Naive thymus-derived CD4-positive, alpha-beta T cell (primary cell): Measurements from ENCODE around the gene EFNA1. TPM values are rescaled to one million over a fixed set of nuclear protein-coding genes. Genes with fewer than 3 reads are reported as not detected.
A peak's percentile ranks its signal among the peaks of the same experiment; 100 is the strongest.

ENCODE experiments used
- ATAC-seq: fragments of 150-1000 bp; cut with Tn5 transposase; 2 replicates; pipeline ENCODE4 v1.10.0; 2021; ENCODE audit warnings: mild to moderate bottlenecking, moderate library complexity
- CTCF ChIA-PET: fragments of 350-600 bp; sonication (Branson Sonifier 250); formaldehyde crosslinking; loops from one replicate; lab custom pipeline; 2021; ENCODE audit warnings: antibody characterized with exemption; lab: Charles Lee
- POLR2A ChIA-PET: fragments of 350-600 bp; sonication (Branson Sonifier 250); formaldehyde crosslinking; loops from one replicate; lab custom pipeline; 2021; ENCODE audit warnings: antibody characterized with exemption, inconsistent platforms; lab: Charles Lee
- DNase-seq, 9 donors: peaks; one replicate each; pipeline versions ENCODE4 v3.0.0 to v3.0.0-alpha.2; 2020 to 2022; ENCODE audit warnings: mixed read lengths in 1 of 9
- H3K27ac ChIP-seq: one replicate; pipeline ENCODE4 v1.7.0; 2013; ENCODE audit warnings: mild to moderate bottlenecking, low read depth, low read length, moderate library complexity
- H3K27me3 ChIP-seq, 2 donors: one replicate each; pipeline ENCODE4 v1.7.0; 2013; ENCODE audit warnings: low read length in 2 of 2, mild to moderate bottlenecking in 2 of 2, moderate library complexity in 2 of 2; ENCODE audit not compliant: control insufficient read depth in 2 of 2, insufficient read depth in 2 of 2
- H3K36me3 ChIP-seq, 3 experiments: 1 replicate in 2 of 3; 2 replicates in 1 of 3; pipeline ENCODE4 v1.7.0; 2013; ENCODE audit warnings: low read length in 3 of 3, mild to moderate bottlenecking in 3 of 3, moderate library complexity in 1 of 3; ENCODE audit not compliant: insufficient read depth in 3 of 3, control insufficient read depth in 2 of 3
- H3K4me1 ChIP-seq, 2 donors: one replicate each; pipeline ENCODE4 v1.7.0; 2013; ENCODE audit warnings: low read length in 2 of 2, mild to moderate bottlenecking in 2 of 2, moderate library complexity in 1 of 2; ENCODE audit not compliant: control insufficient read depth in 2 of 2, insufficient read depth in 2 of 2
- H3K4me3 ChIP-seq: 2 replicates; pipeline ENCODE4 v1.7.0; 2013; ENCODE audit warnings: mild to moderate bottlenecking, low read length
- H3K9me3 ChIP-seq, 3 experiments: 1 replicate in 2 of 3; 2 replicates in 1 of 3; pipeline ENCODE4 v1.7.0; 2013; ENCODE audit warnings: low read length in 3 of 3; ENCODE audit not compliant: control insufficient read depth in 2 of 3
- H3K27ac Mint-ChIP-seq, 9 donors: one replicate each; pipeline ENCODE4 v1.8.0; 2020 to 2022; ENCODE audit warnings: mixed read lengths in 9 of 9, mild to moderate bottlenecking in 8 of 9, moderate library complexity in 5 of 9, inconsistent platforms in 2 of 9
- H3K27me3 Mint-ChIP-seq, 5 donors: one replicate each; pipeline ENCODE4 v1.8.0; 2021 to 2022; ENCODE audit warnings: mixed read lengths in 5 of 5, mild to moderate bottlenecking in 1 of 5
- H3K36me3 Mint-ChIP-seq, 5 donors: one replicate each; pipeline ENCODE4 v1.8.0; 2020 to 2022; ENCODE audit warnings: mixed read lengths in 5 of 5, mild to moderate bottlenecking in 3 of 5, inconsistent platforms in 1 of 5
- H3K4me1 Mint-ChIP-seq, 7 donors: one replicate each; pipeline ENCODE4 v1.8.0; 2020 to 2022; ENCODE audit warnings: mixed read lengths in 7 of 7, mild to moderate bottlenecking in 3 of 7, inconsistent platforms in 1 of 7
- H3K4me3 Mint-ChIP-seq, 10 donors: one replicate each; pipeline ENCODE4 v1.8.0; 2020 to 2022; ENCODE audit warnings: mild to moderate bottlenecking in 10 of 10, mixed read lengths in 10 of 10, moderate library complexity in 6 of 10, inconsistent platforms in 2 of 10
- H3K9me3 Mint-ChIP-seq, 11 donors: one replicate each; pipeline ENCODE4 v1.8.0; 2020 to 2022; ENCODE audit warnings: mixed read lengths in 11 of 11, mild to moderate bottlenecking in 4 of 11, inconsistent platforms in 1 of 11, moderate library complexity in 1 of 11
- intact Hi-C, 2 donors: fragments of 100-400 bp; cut with micrococcal nuclease; formaldehyde crosslinking; loops; one replicate each; pipeline ENCODE4 v1.15.1; 2023
- polyA plus RNA-seq, 2 donors: library from polyadenylated mRNA; unstranded; fragments of 300-500 nt; fragmentation: Illumina TruSeq; gene quantifications; one replicate each; pipeline ENCODE4 v1.2.3, GENCODE V29; 2021
- total RNA-seq, 6 experiments: library from RNA in 5 of 6; stranded (reverse) in 5 of 6; gene quantifications; 1 replicate in 5 of 6; 2 replicates in 1 of 6; pipeline ENCODE4 v1.2.3 and lab custom pipeline; 2021 to 2026

EFNA1 gene
- total RNA-seq: 1 to 10 TPM in 4 of 5 experiments, not detected in 1; 4.0 to 7.3 (median 5.6) TPM
- 10 to 100 TPM; 11.1 to 16.8 TPM for polyA plus RNA-seq
- total RNA-seq (lab: John Stamatoyannopoulos, UW): 3.9 reads per million, percentile 20 among the genes with 10 or more reads in this experiment

DNA sequence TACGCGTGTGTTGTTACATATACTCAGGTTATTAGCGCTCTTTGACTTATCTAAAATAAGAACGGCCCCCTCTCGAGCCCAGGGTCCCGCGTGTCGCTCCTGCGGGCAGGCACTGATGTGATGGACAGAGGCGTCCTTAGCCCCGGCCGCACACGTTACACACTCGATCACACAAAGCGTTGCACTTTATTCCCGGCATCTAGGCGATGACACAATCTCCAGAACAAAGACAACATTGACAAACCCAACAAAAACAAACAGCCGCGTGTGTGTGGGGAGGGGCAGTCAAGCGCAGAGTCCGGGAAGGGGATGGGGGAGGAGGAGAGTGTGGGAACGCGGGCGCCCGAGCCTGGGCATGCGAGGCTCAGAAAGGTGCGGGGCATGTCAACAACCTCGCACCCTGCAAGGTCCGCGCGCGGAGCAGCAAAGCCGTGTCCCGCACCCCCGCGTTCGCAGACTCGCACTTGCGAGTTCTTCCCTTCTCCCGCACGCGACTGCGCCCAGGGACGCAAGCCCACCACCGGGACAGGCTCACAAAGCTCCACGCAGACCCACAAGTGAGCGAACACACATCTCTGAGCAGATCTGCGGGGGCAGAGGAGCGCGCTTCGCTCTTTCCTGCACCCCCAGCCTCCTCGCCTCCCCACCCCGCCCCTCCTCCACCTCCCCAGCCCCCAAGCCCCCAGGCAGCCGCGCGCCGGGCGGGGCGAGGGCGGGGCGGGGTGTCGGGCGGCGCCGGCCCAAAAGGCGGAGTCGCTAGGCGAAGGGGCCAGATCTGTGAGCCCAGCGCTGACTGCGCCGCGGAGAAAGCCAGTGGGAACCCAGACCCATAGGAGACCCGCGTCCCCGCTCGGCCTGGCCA lies at the start of gene EFNA1:
Gene EFNA1 (plus strand): TSS at position 772 of the 862 bp plus-strand sequence. CDS start 102 bp downstream, outside the sequence.
- Mint-ChIP-seq H3K9me3 (no peaks in the 10 kb centered on the region), H3K4me3 (peak within 1 kb of the TSS; percentile 84 to 97 (median 92)), H3K27ac (peak within 1 kb of the TSS in 8 of 9 donors; percentile 74 to 96 (median 86)), H3K27me3 (peaks cover 0 to 70% (median 7%) of the 10 kb centered on the region in 5 donors), H3K36me3 (peaks cover 0 to 5% (median 2%) of the 10 kb centered on the region in 5 donors), H3K4me1 (peaks cover 20 to 49% (median 35%) of the 10 kb centered on the region in 7 donors)
- ATAC-seq (peak; percentile 55), DNase-seq (peak in 7 of 9 donors; percentile 17 to 59 (median 35))
- H3K4me3 ChIP-seq: peak within 1 kb of the TSS; percentile 63
- peaks cover 24 to 27% of the 10 kb centered on the region in 2 donors for H3K4me1 ChIP-seq
- no peaks in the 10 kb centered on the region for H3K9me3 ChIP-seq
- H3K36me3 ChIP-seq: peaks cover 0 to 10% (median 0%) of the 10 kb centered on the region in 3 experiments
- peaks cover 0 to 6% of the 10 kb centered on the region in 2 donors for H3K27me3 ChIP-seq
- intact Hi-C loops: loop anchor here (1.0 kb wide), 3 partner anchors 8 to 36 kb away; partner anchors contain the start of gene SLC50A1 (in 1 of the 2)
- POLR2A ChIA-PET: interaction anchor here (0.5 to 2.1 kb wide), 4 partner anchors 10 to 58 kb away, joined by 3 to 7 read pairs (median 3); partner anchors contain the start of gene KRTCAP2
- CTCF ChIA-PET: interaction anchor here (0.9 kb wide), 1 partner anchor 36 kb away, joined by 3 read pairs; no protein-coding TSS in a partner anchor
- H3K27ac ChIP-seq: peak within 1 kb of the TSS; percentile 55

DNA sequence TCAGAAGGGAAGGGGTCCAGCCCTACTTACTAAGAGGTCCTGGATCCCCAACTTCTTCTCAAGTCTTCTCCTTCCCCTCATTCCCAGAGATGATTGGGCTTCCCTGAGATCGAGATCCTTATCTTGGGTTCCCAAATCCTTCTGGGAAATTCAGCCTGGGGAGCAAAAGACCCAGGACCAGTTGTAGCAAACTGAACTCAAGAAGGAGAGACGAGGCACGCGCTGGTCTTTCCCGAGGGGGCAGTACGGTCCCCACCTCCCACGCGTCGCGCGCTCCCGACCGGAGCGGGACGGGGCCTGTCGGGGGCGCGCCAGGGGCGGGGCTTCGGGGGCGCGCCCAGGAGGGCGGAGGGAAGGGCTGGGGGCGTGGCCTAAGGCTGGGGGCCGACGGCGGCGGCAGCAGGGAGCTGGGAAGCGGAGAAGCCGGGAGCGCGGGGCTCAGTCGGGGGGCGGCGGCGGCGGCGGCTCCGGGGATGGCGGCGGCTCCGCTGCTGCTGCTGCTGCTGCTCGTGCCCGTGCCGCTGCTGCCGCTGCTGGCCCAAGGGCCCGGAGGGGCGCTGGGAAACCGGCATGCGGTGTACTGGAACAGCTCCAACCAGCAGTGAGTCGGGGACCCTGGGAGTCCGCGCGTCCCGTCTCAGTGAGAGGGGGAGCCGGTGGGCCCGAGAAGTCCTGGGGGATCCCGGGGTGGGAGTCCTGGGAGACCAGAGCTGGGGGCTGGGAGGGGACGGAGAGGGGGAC lies 49.0 kb upstream of the EFNA1 start, which contains the start of gene EFNA3:
Gene EFNA3 (plus strand): TSS at position 369 of the 741 bp plus-strand sequence. CDS start 105 bp downstream, at position 474.
- H3K4me1 Mint-ChIP-seq: peaks cover 23 to 68% (median 52%) of the 10 kb centered on the region in 7 donors
- peak within 1 kb of the TSS; percentile 79 to 92 (median 86) for H3K4me3 Mint-ChIP-seq
- H3K27me3 Mint-ChIP-seq: peaks cover 8 to 46% (median 24%) of the 10 kb centered on the region in 5 donors
- intact Hi-C loops: loop anchor here (1.0 kb wide), 2 partner anchors 7 to 16 kb away; no protein-coding TSS in a partner anchor
- peak in 8 of 9 donors; percentile 39 to 85 (median 52) for DNase-seq
- H3K36me3 Mint-ChIP-seq: peaks cover 0 to 4% (median 0%) of the 10 kb centered on the region in 5 donors
- Histone ChIP-seq H3K27me3 (peaks cover 22% of the 10 kb centered on the region in 2 donors), H3K4me1 (peaks cover 44 to 49% of the 10 kb centered on the region in 2 donors), H3K4me3 (peak within 1 kb of the TSS; percentile 48), H3K9me3 (no peaks in the 10 kb centered on the region), H3K36me3 (no peaks in the 10 kb centered on the region), H3K27ac (no peak within 1 kb of the TSS)
- H3K27ac Mint-ChIP-seq: peak within 1 kb of the TSS; percentile 34 to 84 (median 56)
- POLR2A ChIA-PET: interaction anchor here (0.5 to 1.6 kb wide), 7 partner anchors 9 to 333 kb away, joined by 3 to 8 read pairs (median 3); partner anchors contain the start of gene EFNA4
- H3K9me3 Mint-ChIP-seq: peaks cover 0 to 4% (median 0%) of the 10 kb centered on the region in 11 donors
- peak; percentile 82 for ATAC-seq
- CTCF ChIA-PET: interaction anchor here (0.7 to 8.1 kb wide), 5 partner anchors 10 to 311 kb away, joined by 3 to 52 read pairs (median 3); partner anchors contain the start of gene EFNA4

- H3K36me3 Mint-ChIP-seq: peaks cover 0 to 4% (median 0%) of the 10 kb centered on the region in 5 donors
- intact Hi-C loops: loop anchor here (1.0 kb wide), 2 partner anchors 8 to 17 kb away; no protein-coding TSS in a partner anchor
- peaks cover 25 to 68% (median 53%) of the 10 kb centered on the region in 7 donors for H3K4me1 Mint-ChIP-seq
- peak overlapping the region; percentile 48 for H3K4me3 ChIP-seq
- POLR2A ChIA-PET: interaction anchor here (0.8 to 1.6 kb wide), 4 partner anchors 9 to 33 kb away, joined by 3 to 8 read pairs (median 4); partner anchors contain the start of gene EFNA4
- H3K9me3 Mint-ChIP-seq: peaks cover 0 to 4% (median 0%) of the 10 kb centered on the region in 11 donors
- H3K27ac Mint-ChIP-seq: peak overlapping the region in 8 of 9 donors; percentile 1 to 84 (median 50)
- H3K4me3 Mint-ChIP-seq: peak overlapping the region; percentile 79 to 92 (median 86)
- H3K9me3 ChIP-seq: no peaks in the 10 kb centered on the region
- CTCF ChIA-PET: interaction anchor here (0.7 to 8.1 kb wide), 4 partner anchors 16 to 41 kb away, joined by 3 to 52 read pairs (median 4); partner anchors contain the start of gene EFNA4
- peaks cover 13 to 51% (median 29%) of the 10 kb centered on the region in 5 donors for H3K27me3 Mint-ChIP-seq
- ATAC-seq: no peak
- H3K27ac ChIP-seq: no peak overlapping the region
- DNase-seq: no peak
- peaks cover 26 to 27% of the 10 kb centered on the region in 2 donors for H3K27me3 ChIP-seq
- no peaks in the 10 kb centered on the region for H3K36me3 ChIP-seq
- H3K4me1 ChIP-seq: peaks cover 47% of the 10 kb centered on the region in 2 donors
Measured at GRCh38 chr1:155079210-155079486, 48.5 kb upstream of the EFNA1 start.

- ATAC-seq: no peak
- H3K27me3 Mint-ChIP-seq: peaks cover 17 to 56% (median 31%) of the 10 kb centered on the region in 5 donors
- H3K27ac Mint-ChIP-seq: peak overlapping the region in 8 of 9 donors; percentile 1 to 84 (median 50)
- Histone ChIP-seq H3K36me3 (no peaks in the 10 kb centered on the region), H3K27ac (no peak overlapping the region), H3K9me3 (no peaks in the 10 kb centered on the region), H3K4me3 (peak overlapping the region; percentile 48), H3K27me3 (peaks cover 28 to 31% of the 10 kb centered on the region in 2 donors), H3K4me1 (peaks cover 51 to 53% of the 10 kb centered on the region in 2 donors)
- H3K36me3 Mint-ChIP-seq: peaks cover 0 to 4% (median 0%) of the 10 kb centered on the region in 5 donors
- H3K4me3 Mint-ChIP-seq: peak overlapping the region; percentile 79 to 92 (median 86)
- peaks cover 0 to 4% (median 0%) of the 10 kb centered on the region in 11 donors for H3K9me3 Mint-ChIP-seq
- intact Hi-C loops: loop anchor here (1.0 to 10.0 kb wide), 5 partner anchors 8 to 605 kb away; partner anchors contain the start of genes PBXIP1 (in 1 of the 2) and SLC50A1 (in 1 of the 2)
- H3K4me1 Mint-ChIP-seq: peaks cover 30 to 69% (median 55%) of the 10 kb centered on the region in 7 donors
- CTCF ChIA-PET: interaction anchor here (0.7 to 8.1 kb wide), 4 partner anchors 16 to 42 kb away, joined by 3 to 52 read pairs (median 4); partner anchors contain the start of gene EFNA4
- peak in 2 of 9 donors; percentile 24 to 40 for DNase-seq
- POLR2A ChIA-PET: interaction anchor here (0.6 to 1.7 kb wide), 5 partner anchors 10 to 93 kb away, joined by 3 to 8 read pairs (median 4); partner anchors contain the start of genes EFNA4 and KRTCAP2
Measured at GRCh38 chr1:155079487-155080311, 48.0 kb upstream of the EFNA1 start.
